ES-I3 (cell line): ENCODE results near the gene PHLDA1.
A peak's percentile ranks its signal among the peaks of the same experiment; 100 is the strongest.

Experiments
- H3K36me3 ChIP-seq: 2 replicates; pipeline ENCODE4 v1.6.1; 2013; ENCODE audit warnings: mild to moderate bottlenecking, low read length, control low read depth, moderate library complexity; ENCODE audit not compliant: insufficient read depth
- H3K4me1 ChIP-seq: 2 replicates; pipeline ENCODE4 v1.6.1; 2013; ENCODE audit warnings: mild to moderate bottlenecking, control low read depth, low read length; ENCODE audit not compliant: insufficient read depth
- H3K9ac ChIP-seq: 2 replicates; pipeline ENCODE4 v1.6.1; 2013; ENCODE audit warnings: low read depth, mild to moderate bottlenecking, low read length, moderate library complexity
- H3K9me3 ChIP-seq: 2 replicates; pipeline ENCODE4 v1.6.1; 2013; ENCODE audit warnings: mild to moderate bottlenecking, low read length, moderate library complexity; ENCODE audit not compliant: control insufficient read depth, insufficient read depth

PHLDA1 gene

GRCh38 chr12:76049575-76050251 is 18.1 kb upstream of the PHLDA1 start:
- Histone ChIP-seq H3K4me1 (peaks cover 6% of the 10 kb centered on the region), H3K9ac (no peak overlapping the region), H3K9me3 (no peaks in the 10 kb centered on the region), H3K36me3 (peaks cover 11% of the 10 kb centered on the region)

GRCh38 chr12:76047742-76048141 is 16.2 kb upstream of the PHLDA1 start:
- no peaks in the 10 kb centered on the region for H3K4me1 ChIP-seq
- H3K36me3 ChIP-seq, result peaks cover 7% of the 10 kb centered on the region

DNA sequence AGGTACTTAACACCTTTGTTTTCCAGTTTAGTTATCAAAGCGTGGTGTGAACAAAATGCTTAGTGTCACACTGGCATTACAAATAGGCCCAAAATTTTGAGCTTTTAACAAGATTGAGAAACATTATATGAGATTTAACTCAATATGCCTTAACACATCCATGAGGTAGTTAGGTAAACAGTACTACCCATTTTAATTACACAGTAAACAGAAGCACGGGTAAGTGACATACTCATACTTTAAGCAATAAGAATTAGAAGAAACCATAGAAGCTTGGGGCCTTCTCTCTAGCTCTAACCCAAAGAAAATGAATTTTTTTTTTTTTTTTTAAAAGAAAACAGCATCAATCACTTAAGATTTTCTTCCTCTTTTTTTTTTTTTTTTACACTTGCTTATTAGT is 15.5 kb upstream of the PHLDA1 start:
- no peaks in the 10 kb centered on the region for H3K9me3 ChIP-seq
- peaks cover 7% of the 10 kb centered on the region for H3K36me3 ChIP-seq
- no peak overlapping the region for H3K9ac ChIP-seq
- H3K4me1 ChIP-seq, result no peaks in the 10 kb centered on the region

More at GRCh38 chr12:76047742-76048141, 16.2 kb upstream of the PHLDA1 start:
- H3K9ac ChIP-seq, result no peak overlapping the region
- no peaks in the 10 kb centered on the region for H3K9me3 ChIP-seq

DNA sequence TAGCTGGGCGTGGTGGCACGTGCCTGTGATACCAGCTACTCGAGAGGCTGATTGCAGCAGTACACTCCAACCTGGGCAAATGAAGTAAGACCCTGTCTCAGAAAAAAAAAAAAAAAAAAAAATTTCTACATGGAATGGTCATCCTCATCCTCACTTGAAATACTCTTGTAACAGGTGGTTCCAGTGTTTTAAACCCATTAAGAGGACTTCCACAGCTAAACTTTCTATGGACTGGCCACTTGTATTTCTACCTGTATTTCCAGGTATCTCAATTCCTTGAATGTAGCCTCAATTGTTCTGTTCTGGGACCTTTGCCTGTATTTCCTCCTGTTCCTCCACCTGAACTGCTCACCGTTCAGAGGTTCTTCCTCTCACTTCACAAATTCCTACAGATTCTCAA is 11.8 kb upstream of the PHLDA1 start:
- peaks cover 4% of the 10 kb centered on the region; the same call in 1 of the 2 replicates for H3K36me3 ChIP-seq
- H3K9ac ChIP-seq, result no peak overlapping the region
- H3K9me3 ChIP-seq, result no peaks in the 10 kb centered on the region
- H3K4me1 ChIP-seq, result peaks cover 5% of the 10 kb centered on the region; the same call in 1 of the 2 replicates

DNA sequence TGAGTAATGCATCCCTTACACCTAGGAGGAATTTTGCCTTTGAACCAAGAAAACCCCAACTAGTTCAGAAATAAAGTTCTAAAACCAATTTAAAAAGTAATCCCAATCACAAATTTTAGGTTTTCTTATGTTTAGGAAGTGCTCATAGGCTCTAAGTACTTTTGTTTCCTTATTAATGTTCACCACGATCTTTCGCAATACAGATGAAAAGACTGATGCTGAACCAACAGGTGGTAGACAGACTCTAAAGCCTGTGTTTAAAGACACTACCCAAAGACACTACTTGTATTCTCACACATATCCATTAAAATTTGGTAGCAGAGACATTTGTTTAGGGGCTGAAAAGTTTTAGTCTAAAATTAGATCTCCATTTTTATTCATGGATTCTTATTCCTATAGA is 10.6 kb upstream of the PHLDA1 start:
- Histone ChIP-seq H3K9me3 (no peaks in the 10 kb centered on the region), H3K9ac (no peak overlapping the region), H3K4me1 (peaks cover 18% of the 10 kb centered on the region), H3K36me3 (peaks cover 4% of the 10 kb centered on the region; the same call in 1 of the 2 replicates)

DNA sequence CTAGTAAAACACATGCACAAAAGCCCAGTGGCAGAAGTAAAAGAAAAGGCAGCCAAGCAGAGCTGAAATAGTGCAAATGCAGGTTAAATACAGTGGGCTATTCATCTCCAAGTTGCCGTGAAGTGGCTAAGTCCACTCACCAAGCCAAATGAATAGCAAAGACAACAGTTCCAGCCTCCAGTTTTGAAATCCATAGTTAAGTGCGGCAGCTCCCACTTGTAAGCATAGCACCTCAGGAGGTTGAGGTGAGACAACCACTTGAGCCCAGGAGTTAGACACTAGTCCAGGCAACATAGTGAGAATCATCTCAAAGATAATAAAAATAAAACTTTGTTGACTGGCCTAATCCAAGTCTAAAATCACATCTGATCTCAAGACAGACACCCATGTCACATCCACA is 9.8 kb upstream of the PHLDA1 start:
- no peaks in the 10 kb centered on the region for H3K9me3 ChIP-seq
- peaks cover 4% of the 10 kb centered on the region; the same call in 1 of the 2 replicates for H3K36me3 ChIP-seq
- H3K9ac ChIP-seq, result no peak overlapping the region
- H3K4me1 ChIP-seq, result peaks cover 18% of the 10 kb centered on the region

GRCh38 chr12:76040461-76040860 is 8.9 kb upstream of the PHLDA1 start:
- peaks cover 4% of the 10 kb centered on the region; the same call in 1 of the 2 replicates for H3K36me3 ChIP-seq

GRCh38 chr12:76038176-76038575 is 6.6 kb upstream of the PHLDA1 start:
- H3K9me3 ChIP-seq, result no peaks in the 10 kb centered on the region
- no peak overlapping the region for H3K9ac ChIP-seq
- H3K4me1 ChIP-seq, result peaks cover 25% of the 10 kb centered on the region
- H3K36me3 ChIP-seq, result no peaks in the 10 kb centered on the region

More at GRCh38 chr12:76040461-76040860, 8.9 kb upstream of the PHLDA1 start:
- no peaks in the 10 kb centered on the region for H3K9me3 ChIP-seq
- peaks cover 18% of the 10 kb centered on the region for H3K4me1 ChIP-seq
- H3K9ac ChIP-seq, result no peak overlapping the region

GRCh38 chr12:76037130-76038103 is 5.8 kb upstream of the PHLDA1 start:
- Histone ChIP-seq H3K4me1 (peaks cover 25% of the 10 kb centered on the region), H3K9ac (no peak overlapping the region), H3K9me3 (no peaks in the 10 kb centered on the region), H3K36me3 (no peaks in the 10 kb centered on the region)

DNA sequence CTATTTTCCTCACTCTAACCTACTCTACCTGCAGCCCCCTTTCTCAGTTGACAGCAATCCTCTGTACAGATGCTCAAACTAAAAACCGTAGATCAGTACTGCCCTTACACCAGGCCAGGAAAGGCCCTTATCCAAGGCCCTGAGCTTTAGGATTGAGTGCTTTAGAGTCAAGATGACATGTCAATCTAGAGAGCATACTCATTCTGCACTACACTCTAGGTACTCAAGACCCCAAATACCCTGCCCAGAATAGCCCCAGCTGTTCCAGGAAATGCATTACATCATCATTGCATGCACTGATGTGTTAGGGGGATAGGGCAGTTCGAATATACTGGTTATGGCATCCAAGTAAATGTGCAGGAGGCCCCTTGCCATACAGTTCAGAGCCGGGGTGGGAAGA is 3.5 kb upstream of the PHLDA1 start:
- no peaks in the 10 kb centered on the region for H3K36me3 ChIP-seq
- no peaks in the 10 kb centered on the region for H3K9me3 ChIP-seq
- peaks cover 25% of the 10 kb centered on the region for H3K4me1 ChIP-seq
- no peak overlapping the region for H3K9ac ChIP-seq

- H3K4me1 ChIP-seq, result peaks cover 20% of the 10 kb centered on the region
- peak overlapping the region; percentile 86 for H3K9ac ChIP-seq
- peaks cover 9% of the 10 kb centered on the region; the same call in 1 of the 2 replicates for H3K36me3 ChIP-seq
- no peaks in the 10 kb centered on the region for H3K9me3 ChIP-seq
Observed at GRCh38 chr12:76033081-76034011, 1.8 kb upstream of the PHLDA1 start.

DNA sequence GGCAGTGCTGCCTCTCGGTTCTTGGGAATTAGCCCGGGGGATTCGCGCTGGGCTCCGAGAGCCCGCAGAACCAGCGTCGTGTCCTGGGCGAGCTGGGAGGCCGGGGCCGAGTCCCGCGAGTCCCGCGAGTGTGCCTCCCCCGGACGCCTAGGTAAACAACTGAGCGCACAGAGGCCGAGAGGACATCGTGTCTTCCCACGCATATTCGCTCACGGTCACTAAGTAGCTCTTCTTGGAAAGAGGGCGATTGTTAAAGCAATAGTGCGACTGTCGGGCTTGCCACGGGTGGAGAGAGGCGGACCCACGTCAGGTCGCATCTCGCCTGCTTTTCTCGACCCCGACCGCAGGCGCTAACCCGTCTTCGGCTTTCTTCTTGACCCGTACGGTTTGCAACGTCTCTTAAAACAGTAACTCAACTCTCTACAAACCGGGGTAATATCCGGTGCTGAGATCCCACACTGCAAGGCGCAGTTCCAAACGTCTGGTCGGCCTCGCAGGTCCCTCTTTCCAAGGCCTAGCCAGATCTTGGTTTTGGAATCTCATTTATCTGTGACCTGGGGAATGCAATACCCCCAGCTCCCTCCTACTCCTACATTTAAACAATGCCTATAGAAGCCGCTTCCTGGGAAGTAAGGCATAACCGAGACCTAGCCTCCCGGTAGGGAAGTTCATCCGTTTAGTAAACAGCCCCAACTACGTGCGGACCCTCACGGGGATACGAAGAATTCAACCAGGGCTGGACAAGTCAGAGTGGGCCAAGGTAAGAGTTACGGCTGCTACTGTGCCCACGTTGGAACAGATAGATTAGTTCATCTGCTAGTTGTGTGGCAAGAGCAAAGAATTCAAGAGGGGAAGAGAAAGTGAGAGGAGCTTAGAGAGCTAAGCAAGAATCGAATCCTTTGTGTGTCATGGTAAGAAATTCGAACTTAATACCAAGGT is 736 bp upstream of the PHLDA1 start:
- peaks cover 9% of the 10 kb centered on the region; the same call in 1 of the 2 replicates for H3K4me1 ChIP-seq
- peaks cover 9% of the 10 kb centered on the region; the same call in 1 of the 2 replicates for H3K36me3 ChIP-seq
- H3K9me3 ChIP-seq, result no peaks in the 10 kb centered on the region
- peak overlapping the region; percentile 86 for H3K9ac ChIP-seq

- Histone ChIP-seq H3K9ac (peak overlapping the region; percentile 86), H3K9me3 (no peaks in the 10 kb centered on the region), H3K4me1 (peaks cover 7% of the 10 kb centered on the region; the same call in 1 of the 2 replicates), H3K36me3 (peaks cover 9% of the 10 kb centered on the region; the same call in 1 of the 2 replicates)
Observed at GRCh38 chr12:76031081-76031413, 529 bp downstream of the PHLDA1 start.
